ENCODE data around the gene ITPR3.

The ITPR3 gene

GRCh38 chr6:33718713-33719112 is 97.6 kb downstream of the ITPR3 start:
- no peak for DNase-seq
- Histone ChIP-seq H3K27me3 (no peaks in the 10 kb centered on the region), H3K9me3 (no peaks in the 10 kb centered on the region), H3K36me3 (no peaks in the 10 kb centered on the region), H3K4me1 (no peaks in the 10 kb centered on the region), H3K4me3 (ENCODE audit: low read depth, low read length) (no peak overlapping the region)
- no peak for TF ChIP-seq CTCF (IDR thresholded peaks at IDR 0.05; ENCODE audit: low read depth, low read length)

- no peak overlapping the region for H3K4me3 ChIP-seq (ENCODE audit: low read depth, low read length)
- no peak for TF ChIP-seq CTCF (IDR thresholded peaks at IDR 0.05; ENCODE audit: low read depth, low read length)
- H3K36me3 ChIP-seq = no peaks in the 10 kb centered on the region
- H3K27me3 ChIP-seq = no peaks in the 10 kb centered on the region
- no peaks in the 10 kb centered on the region for H3K4me1 ChIP-seq
- no peak for DNase-seq
- no peaks in the 10 kb centered on the region for H3K9me3 ChIP-seq
Measured at GRCh38 chr6:33719326-33719987, 98.3 kb downstream of the ITPR3 start.

- Histone ChIP-seq H3K4me1 (no peaks in the 10 kb centered on the region), H3K4me3 (ENCODE audit: low read depth, low read length) (no peak overlapping the region), H3K9me3 (no peaks in the 10 kb centered on the region), H3K36me3 (no peaks in the 10 kb centered on the region), H3K27me3 (no peaks in the 10 kb centered on the region)
- no peak for DNase-seq
- no peak for TF ChIP-seq CTCF (IDR thresholded peaks at IDR 0.05; ENCODE audit: low read depth, low read length)
Measured at GRCh38 chr6:33720998-33721397, 99.9 kb downstream of the ITPR3 start.

- no peaks in the 10 kb centered on the region for H3K36me3 ChIP-seq
- H3K9me3 ChIP-seq = no peaks in the 10 kb centered on the region
- no peak for DNase-seq
- no peak overlapping the region for H3K4me3 ChIP-seq (ENCODE audit: low read depth, low read length)
- no peak for TF ChIP-seq CTCF (IDR thresholded peaks at IDR 0.05; ENCODE audit: low read depth, low read length)
- no peaks in the 10 kb centered on the region for H3K27me3 ChIP-seq
- H3K4me1 ChIP-seq = no peaks in the 10 kb centered on the region
Measured at GRCh38 chr6:33721508-33721907, 100.4 kb downstream of the ITPR3 start.

GRCh38 chr6:33722103-33722623 is 101.0 kb downstream of the ITPR3 start:
- H3K27me3 ChIP-seq = no peaks in the 10 kb centered on the region

More at GRCh38 chr6:33722103-33722623, 101.0 kb downstream of the ITPR3 start:
- no peak for TF ChIP-seq CTCF (IDR thresholded peaks at IDR 0.05; ENCODE audit: low read depth, low read length)
- Histone ChIP-seq H3K4me3 (ENCODE audit: low read depth, low read length) (no peak overlapping the region), H3K36me3 (no peaks in the 10 kb centered on the region), H3K9me3 (no peaks in the 10 kb centered on the region), H3K4me1 (no peaks in the 10 kb centered on the region)
- no peak for DNase-seq

Measured in BE2C (cell line).